ENCODE results near the gene ZSCAN21. TPM values are rescaled to one million over a fixed set of nuclear protein-coding genes. Genes with fewer than 3 reads are reported as not detected.

The ZSCAN21 gene
- total and polyA plus RNA-seq, 10 of the 15 experiments (the other 5 are each of a cell fraction or from before 2014, with no cell fraction given) = 1.9 to 9.6 (median 7.1) TPM

DNA sequence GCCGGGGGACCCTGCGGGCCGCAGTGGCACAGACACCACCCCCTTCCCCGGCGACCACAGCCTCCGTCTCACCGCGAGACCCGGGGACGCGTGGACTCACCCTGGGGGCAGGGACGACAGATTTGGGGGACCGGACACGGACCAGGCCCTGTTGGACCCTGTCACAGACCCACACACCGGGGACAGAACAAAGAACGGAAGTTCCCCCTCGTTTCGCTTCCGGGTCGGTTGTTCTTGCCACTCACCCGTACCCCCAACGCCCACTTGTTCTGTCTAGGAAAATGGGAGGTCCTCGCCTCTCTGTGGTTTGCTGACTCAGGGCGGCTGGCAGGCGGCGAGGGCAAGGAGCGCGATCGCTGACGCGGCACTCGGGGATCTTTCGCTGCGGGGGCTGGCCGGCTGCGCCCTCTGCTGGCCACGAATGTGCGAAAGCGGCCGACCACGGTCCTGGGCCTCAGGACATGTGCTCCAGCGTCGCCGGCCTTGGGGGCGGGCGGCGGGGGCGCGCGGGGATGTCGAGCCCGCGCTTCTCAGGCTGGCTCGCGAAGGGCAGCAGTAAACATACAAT lies 32.0 kb downstream of the ZSCAN21 start, which contains the start of gene ZNF3 (continued):
- TF ChIP-seq, protein P1, sequence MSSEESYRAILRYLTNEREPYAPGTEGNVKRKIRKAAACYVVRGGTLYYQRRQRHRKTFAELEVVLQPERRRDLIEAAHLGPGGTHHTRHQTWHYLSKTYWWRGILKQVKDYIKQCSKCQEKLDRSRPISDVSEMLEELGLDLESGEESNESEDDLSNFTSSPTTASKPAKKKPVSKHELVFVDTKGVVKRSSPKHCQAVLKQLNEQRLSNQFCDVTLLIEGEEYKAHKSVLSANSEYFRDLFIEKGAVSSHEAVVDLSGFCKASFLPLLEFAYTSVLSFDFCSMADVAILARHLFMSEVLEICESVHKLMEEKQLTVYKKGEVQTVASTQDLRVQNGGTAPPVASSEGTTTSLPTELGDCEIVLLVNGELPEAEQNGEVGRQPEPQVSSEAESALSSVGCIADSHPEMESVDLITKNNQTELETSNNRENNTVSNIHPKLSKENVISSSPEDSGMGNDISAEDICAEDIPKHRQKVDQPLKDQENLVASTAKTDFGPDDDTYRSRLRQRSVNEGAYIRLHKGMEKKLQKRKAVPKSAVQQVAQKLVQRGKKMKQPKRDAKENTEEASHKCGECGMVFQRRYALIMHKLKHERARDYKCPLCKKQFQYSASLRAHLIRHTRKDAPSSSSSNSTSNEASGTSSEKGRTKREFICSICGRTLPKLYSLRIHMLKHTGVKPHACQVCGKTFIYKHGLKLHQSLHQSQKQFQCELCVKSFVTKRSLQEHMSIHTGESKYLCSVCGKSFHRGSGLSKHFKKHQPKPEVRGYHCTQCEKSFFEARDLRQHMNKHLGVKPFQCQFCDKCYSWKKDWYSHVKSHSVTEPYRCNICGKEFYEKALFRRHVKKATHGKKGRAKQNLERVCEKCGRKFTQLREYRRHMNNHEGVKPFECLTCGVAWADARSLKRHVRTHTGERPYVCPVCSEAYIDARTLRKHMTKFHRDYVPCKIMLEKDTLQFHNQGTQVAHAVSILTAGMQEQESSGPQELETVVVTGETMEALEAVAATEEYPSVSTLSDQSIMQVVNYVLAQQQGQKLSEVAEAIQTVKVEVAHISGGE (CRISPR knock-in tag; IDR thresholded peaks at IDR 0.05) = peak; percentile 74
- TF ChIP-seq GATAD2B (conservative IDR thresholded peaks at IDR 0.05; ENCODE audit: low read depth) (peak; percentile 71; the same call in 1 of the 2 replicates), ESRRA (IDR thresholded peaks at IDR 0.05; ENCODE audit: low read length) (0 out of 2 replicates have a peak, but pooled peaks have one; percentile 45), RAD21 (IDR thresholded peaks at IDR 0.05; ENCODE audit: insufficient read depth, low read depth, low read length) (peak; percentile 66), CHD2 (IDR thresholded peaks at IDR 0.05; ENCODE audit: borderline replicate concordance, low read depth, low read length) (peak; percentile 79; the same call in 1 of the 2 replicates), PAX5 (IDR thresholded peaks at IDR 0.05; ENCODE audit: borderline replicate concordance, low read depth, low read length) (peak; percentile 74; the same call in 1 of the 2 replicates), BHLHE40 (IDR thresholded peaks at IDR 0.05; ENCODE audit: borderline replicate concordance in 1 of 2, low read depth in 2 of 2, low read length in 1 of 2) (peak in 1 of 2 experiments; percentile 85; a peak in 3 of 4 replicates), ZNF274 (IDR thresholded peaks at IDR 0.05; ENCODE audit: insufficient read depth, insufficient read length) (no peak), POLR2AphosphoS5 (IDR thresholded peaks at IDR 0.05; ENCODE audit: low read length) (peak; percentile 95), ETV6 (conservative IDR thresholded peaks at IDR 0.05 in 1 of 2, IDR thresholded peaks at IDR 0.05 in 1 of 2; ENCODE audit: borderline replicate concordance in 1 of 2, low read depth in 1 of 2) (peak in 1 of 2 experiments; percentile 60; a peak in 1 of 4 replicates), NR2F1 (conservative IDR thresholded peaks at IDR 0.05) (peak; percentile 73), PML (IDR thresholded peaks at IDR 0.05; ENCODE audit: low read length) (peak; percentile 91), NRF1 (conservative IDR thresholded peaks at IDR 0.05; ENCODE audit: low read depth, low read length) (no peak)
- TF ChIP-seq, protein P2, sequence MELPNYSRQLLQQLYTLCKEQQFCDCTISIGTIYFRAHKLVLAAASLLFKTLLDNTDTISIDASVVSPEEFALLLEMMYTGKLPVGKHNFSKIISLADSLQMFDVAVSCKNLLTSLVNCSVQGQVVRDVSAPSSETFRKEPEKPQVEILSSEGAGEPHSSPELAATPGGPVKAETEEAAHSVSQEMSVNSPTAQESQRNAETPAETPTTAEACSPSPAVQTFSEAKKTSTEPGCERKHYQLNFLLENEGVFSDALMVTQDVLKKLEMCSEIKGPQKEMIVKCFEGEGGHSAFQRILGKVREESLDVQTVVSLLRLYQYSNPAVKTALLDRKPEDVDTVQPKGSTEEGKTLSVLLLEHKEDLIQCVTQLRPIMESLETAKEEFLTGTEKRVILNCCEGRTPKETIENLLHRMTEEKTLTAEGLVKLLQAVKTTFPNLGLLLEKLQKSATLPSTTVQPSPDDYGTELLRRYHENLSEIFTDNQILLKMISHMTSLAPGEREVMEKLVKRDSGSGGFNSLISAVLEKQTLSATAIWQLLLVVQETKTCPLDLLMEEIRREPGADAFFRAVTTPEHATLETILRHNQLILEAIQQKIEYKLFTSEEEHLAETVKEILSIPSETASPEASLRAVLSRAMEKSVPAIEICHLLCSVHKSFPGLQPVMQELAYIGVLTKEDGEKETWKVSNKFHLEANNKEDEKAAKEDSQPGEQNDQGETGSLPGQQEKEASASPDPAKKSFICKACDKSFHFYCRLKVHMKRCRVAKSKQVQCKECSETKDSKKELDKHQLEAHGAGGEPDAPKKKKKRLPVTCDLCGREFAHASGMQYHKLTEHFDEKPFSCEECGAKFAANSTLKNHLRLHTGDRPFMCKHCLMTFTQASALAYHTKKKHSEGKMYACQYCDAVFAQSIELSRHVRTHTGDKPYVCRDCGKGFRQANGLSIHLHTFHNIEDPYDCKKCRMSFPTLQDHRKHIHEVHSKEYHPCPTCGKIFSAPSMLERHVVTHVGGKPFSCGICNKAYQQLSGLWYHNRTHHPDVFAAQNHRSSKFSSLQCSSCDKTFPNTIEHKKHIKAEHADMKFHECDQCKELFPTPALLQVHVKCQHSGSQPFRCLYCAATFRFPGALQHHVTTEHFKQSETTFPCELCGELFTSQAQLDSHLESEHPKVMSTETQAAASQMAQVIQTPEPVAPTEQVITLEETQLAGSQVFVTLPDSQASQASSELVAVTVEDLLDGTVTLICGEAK (IDR thresholded peaks at IDR 0.05; ENCODE audit: borderline replicate concordance) = peak; percentile 98
- TF ChIP-seq, protein P3, sequence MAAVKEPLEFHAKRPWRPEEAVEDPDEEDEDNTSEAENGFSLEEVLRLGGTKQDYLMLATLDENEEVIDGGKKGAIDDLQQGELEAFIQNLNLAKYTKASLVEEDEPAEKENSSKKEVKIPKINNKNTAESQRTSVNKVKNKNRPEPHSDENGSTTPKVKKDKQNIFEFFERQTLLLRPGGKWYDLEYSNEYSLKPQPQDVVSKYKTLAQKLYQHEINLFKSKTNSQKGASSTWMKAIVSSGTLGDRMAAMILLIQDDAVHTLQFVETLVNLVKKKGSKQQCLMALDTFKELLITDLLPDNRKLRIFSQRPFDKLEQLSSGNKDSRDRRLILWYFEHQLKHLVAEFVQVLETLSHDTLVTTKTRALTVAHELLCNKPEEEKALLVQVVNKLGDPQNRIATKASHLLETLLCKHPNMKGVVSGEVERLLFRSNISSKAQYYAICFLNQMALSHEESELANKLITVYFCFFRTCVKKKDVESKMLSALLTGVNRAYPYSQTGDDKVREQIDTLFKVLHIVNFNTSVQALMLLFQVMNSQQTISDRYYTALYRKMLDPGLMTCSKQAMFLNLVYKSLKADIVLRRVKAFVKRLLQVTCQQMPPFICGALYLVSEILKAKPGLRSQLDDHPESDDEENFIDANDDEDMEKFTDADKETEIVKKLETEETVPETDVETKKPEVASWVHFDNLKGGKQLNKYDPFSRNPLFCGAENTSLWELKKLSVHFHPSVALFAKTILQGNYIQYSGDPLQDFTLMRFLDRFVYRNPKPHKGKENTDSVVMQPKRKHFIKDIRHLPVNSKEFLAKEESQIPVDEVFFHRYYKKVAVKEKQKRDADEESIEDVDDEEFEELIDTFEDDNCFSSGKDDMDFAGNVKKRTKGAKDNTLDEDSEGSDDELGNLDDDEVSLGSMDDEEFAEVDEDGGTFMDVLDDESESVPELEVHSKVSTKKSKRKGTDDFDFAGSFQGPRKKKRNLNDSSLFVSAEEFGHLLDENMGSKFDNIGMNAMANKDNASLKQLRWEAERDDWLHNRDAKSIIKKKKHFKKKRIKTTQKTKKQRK (IDR thresholded peaks at IDR 0.05; ENCODE audit: low read depth, low read length) = no peak
- TF ChIP-seq, protein P4, sequence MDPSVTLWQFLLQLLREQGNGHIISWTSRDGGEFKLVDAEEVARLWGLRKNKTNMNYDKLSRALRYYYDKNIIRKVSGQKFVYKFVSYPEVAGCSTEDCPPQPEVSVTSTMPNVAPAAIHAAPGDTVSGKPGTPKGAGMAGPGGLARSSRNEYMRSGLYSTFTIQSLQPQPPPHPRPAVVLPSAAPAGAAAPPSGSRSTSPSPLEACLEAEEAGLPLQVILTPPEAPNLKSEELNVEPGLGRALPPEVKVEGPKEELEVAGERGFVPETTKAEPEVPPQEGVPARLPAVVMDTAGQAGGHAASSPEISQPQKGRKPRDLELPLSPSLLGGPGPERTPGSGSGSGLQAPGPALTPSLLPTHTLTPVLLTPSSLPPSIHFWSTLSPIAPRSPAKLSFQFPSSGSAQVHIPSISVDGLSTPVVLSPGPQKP (IDR thresholded peaks at IDR 0.05; ENCODE audit: low read depth, low read length) = peak; percentile 73; the same call in 1 of the 2 replicates

Data from GM12878 (cell line).